ENCODE measurements around the gene MKLN1. TPM values are rescaled to one million over a fixed set of nuclear protein-coding genes. Genes with fewer than 3 reads are reported as not detected.
A peak's percentile ranks its signal among the peaks of the same experiment; 100 is the strongest.

MKLN1 gene
- total RNA-seq, 1 donor from 2014 or later: 32.9 TPM

DNA sequence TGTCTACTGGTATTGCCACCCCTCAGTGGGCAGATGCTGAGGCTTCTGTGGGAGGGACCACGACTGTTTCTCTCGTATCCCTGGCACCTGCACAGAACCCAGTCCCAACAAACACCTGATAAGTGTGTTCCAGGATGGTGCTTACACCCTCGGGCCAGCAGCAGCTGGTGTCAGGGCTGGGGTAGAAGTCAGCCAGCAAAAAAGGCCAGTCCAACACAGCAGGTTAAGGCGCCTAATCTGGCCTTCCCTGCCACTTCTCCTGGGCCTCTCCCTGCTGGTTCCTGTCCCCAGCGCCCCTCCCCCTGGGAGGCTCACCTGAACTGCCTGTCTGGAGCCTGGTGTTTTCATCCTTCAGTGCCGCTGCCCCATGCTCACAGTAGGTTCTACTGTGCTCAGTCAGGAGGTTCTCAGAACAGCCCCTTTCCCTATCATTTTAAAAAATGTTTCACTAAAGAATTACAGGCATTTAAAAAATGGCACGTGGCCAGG, 208.7 kb downstream of the MKLN1 start:
- H3K9me3 ChIP-seq (ENCODE audit: control insufficient read depth in 3 of 3, low read length in 3 of 3): no peaks in the 10 kb centered on the region
- no peak overlapping the region for H3K27ac ChIP-seq (ENCODE audit: low read depth, low read length)
- H3K4me3 ChIP-seq (ENCODE audit: low read length in 3 of 3): no peak overlapping the region
- H3K9ac ChIP-seq (ENCODE audit: low read depth in 1 of 3, low read length in 3 of 3): no peak overlapping the region
- H3K36me3 ChIP-seq (ENCODE audit: control insufficient read depth in 3 of 3, insufficient read depth in 3 of 3, low read length in 3 of 3): no peaks in the 10 kb centered on the region
- peaks cover 31 to 40% (median 35%) of the 10 kb centered on the region in 3 donors for H3K4me1 ChIP-seq (ENCODE audit: control insufficient read depth in 3 of 3, insufficient read depth in 3 of 3, low read length in 3 of 3)
- no peaks in the 10 kb centered on the region for H3K27me3 ChIP-seq (ENCODE audit: control insufficient read depth in 3 of 3, insufficient read depth in 3 of 3, low read length in 3 of 3)

DNA sequence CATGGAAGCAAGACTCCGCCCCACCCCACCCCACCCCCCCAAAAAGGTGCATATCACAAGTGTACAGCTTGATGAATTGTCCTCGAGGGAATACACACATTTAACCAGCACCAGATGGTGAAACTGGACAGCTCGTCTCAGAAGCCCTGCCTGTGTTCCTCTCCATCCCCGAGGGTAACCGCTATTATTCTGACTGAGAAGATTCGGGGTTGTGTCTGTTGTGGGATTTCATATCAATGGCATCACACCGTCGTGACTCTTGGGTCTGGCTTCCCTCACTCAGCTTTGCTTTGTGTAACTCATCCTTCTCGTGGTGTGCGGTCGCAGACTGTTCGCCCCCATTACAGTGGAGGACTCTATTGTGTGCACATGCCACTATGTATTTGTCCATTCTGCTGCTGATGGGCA, 209.9 kb downstream of the MKLN1 start:
- peaks cover 39 to 50% (median 45%) of the 10 kb centered on the region in 3 donors for H3K4me1 ChIP-seq (ENCODE audit: control insufficient read depth in 3 of 3, insufficient read depth in 3 of 3, low read length in 3 of 3)
- H3K9ac ChIP-seq (ENCODE audit: low read depth in 1 of 3, low read length in 3 of 3): peak overlapping the region in 1 of 3 donors; percentile 33
- no peaks in the 10 kb centered on the region for H3K27me3 ChIP-seq (ENCODE audit: control insufficient read depth in 3 of 3, insufficient read depth in 3 of 3, low read length in 3 of 3)
- no peaks in the 10 kb centered on the region for H3K9me3 ChIP-seq (ENCODE audit: control insufficient read depth in 3 of 3, low read length in 3 of 3)
- H3K4me3 ChIP-seq (ENCODE audit: low read length in 3 of 3): no peak overlapping the region
- peak overlapping the region; percentile 82 for H3K27ac ChIP-seq (ENCODE audit: low read depth, low read length)
- H3K36me3 ChIP-seq (ENCODE audit: control insufficient read depth in 3 of 3, insufficient read depth in 3 of 3, low read length in 3 of 3): no peaks in the 10 kb centered on the region

DNA sequence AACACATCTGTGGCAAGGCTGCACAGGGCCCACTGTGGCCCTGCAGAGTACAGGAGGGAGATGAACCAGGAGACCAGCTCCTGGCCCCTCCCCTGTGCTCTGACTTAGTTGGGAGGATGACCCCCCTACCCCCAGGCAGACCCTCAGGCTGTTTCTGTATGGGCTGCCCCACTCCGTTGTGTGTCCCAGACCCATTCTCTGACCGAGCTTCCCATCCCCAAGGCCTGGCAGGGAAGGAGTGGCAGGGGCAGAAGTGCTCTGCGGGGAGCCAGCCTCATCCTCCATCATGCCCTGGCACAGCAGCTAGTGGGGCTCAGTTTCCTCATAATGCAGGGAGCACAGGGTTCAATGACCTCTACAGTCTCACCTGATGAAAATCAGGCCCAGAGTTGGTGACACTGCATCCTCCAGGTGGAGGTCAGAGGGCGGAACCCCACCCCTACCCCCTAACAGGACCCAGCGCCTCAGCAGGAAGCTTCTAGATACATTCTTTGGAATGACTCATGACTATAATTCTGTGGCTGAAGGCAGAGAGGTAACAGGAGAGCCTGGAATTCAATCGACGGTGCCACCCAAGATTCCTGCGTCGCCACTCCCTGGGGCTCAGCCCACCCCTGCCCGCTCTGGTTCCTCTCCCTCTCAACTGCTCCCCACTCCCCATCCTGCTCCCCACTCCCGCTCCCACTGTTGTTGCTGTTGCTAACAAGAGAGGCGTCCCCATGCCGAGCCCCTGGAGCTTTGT, 210.6 kb downstream of the MKLN1 start:
- Histone ChIP-seq H3K27me3 (ENCODE audit: control insufficient read depth in 3 of 3, insufficient read depth in 3 of 3, low read length in 3 of 3) (no peaks in the 10 kb centered on the region), H3K27ac (ENCODE audit: low read depth, low read length) (peak overlapping the region; percentile 82), H3K9ac (ENCODE audit: low read depth in 1 of 3, low read length in 3 of 3) (peak overlapping the region in 2 of 3 donors; percentile 64), H3K4me3 (ENCODE audit: low read length in 3 of 3) (peak overlapping the region in 1 of 3 donors; percentile 49), H3K4me1 (ENCODE audit: control insufficient read depth in 3 of 3, insufficient read depth in 3 of 3, low read length in 3 of 3) (peaks cover 40 to 52% (median 47%) of the 10 kb centered on the region in 3 donors), H3K9me3 (ENCODE audit: control insufficient read depth in 3 of 3, low read length in 3 of 3) (no peaks in the 10 kb centered on the region), H3K36me3 (ENCODE audit: control insufficient read depth in 3 of 3, insufficient read depth in 3 of 3, low read length in 3 of 3) (no peaks in the 10 kb centered on the region)

DNA sequence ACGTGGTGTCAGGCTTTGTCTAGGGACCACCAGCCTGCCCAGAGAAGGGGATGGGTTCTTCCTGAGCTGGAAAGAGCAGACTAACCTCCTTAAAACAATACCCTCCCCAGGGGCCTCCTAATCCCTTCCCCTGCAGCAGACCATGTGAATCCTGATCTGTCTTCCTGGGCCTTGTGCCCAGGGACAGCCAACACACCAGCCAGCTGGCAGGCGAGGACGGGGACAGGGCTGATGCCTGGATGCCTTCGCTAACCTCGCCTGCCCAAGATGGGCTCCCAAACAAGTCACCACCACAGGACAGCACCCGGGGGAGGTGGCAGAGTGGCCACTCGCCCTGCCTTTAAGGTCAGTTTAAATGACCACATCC, 211.1 kb downstream of the MKLN1 start:
- H3K27ac ChIP-seq (ENCODE audit: low read depth, low read length): peak overlapping the region; percentile 82
- H3K4me1 ChIP-seq (ENCODE audit: control insufficient read depth in 3 of 3, insufficient read depth in 3 of 3, low read length in 3 of 3): peaks cover 37 to 50% (median 47%) of the 10 kb centered on the region in 3 donors
- no peaks in the 10 kb centered on the region for H3K9me3 ChIP-seq (ENCODE audit: control insufficient read depth in 3 of 3, low read length in 3 of 3)
- peak overlapping the region in 1 of 3 donors; percentile 49 for H3K4me3 ChIP-seq (ENCODE audit: low read length in 3 of 3)
- peak overlapping the region in 2 of 3 donors; percentile 64 for H3K9ac ChIP-seq (ENCODE audit: low read depth in 1 of 3, low read length in 3 of 3)
- H3K27me3 ChIP-seq (ENCODE audit: control insufficient read depth in 3 of 3, insufficient read depth in 3 of 3, low read length in 3 of 3): no peaks in the 10 kb centered on the region
- H3K36me3 ChIP-seq (ENCODE audit: control insufficient read depth in 3 of 3, insufficient read depth in 3 of 3, low read length in 3 of 3): no peaks in the 10 kb centered on the region

DNA sequence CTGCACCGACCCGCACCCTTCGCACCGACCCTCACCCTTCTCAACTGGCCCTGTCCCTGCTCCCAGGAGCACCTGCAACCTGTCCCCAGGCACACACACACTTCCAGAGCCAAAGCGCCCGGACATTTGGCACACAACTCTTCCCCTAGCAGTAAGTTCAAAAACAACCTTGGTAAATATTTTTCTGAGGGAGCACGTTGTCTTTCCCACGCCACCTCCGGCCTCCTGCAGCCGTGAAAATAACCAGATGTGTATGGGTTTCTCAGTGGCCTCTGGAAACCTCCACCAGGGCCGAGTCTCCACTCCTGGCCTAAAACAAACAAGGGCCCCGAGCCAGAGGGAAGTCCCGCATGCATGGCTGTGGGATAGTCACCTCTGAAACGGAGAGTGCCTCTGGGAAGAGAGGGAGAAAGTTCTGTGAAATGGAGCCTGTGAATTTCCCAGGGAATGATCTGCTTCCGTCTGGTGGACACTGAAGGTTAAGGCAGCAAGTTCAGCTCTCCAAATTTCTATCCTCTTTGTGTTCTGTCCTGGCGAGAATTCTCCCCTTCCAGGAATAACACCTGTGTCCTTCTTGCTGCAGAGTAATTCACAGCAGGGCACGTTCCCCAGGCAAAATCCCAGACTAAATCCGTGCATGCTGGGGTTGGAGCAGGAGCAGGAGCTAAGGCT, 213.0 kb downstream of the MKLN1 start:
- H3K4me3 ChIP-seq (ENCODE audit: low read length in 3 of 3): no peak overlapping the region
- H3K27ac ChIP-seq (ENCODE audit: low read depth, low read length): peak overlapping the region; percentile 31
- H3K36me3 ChIP-seq (ENCODE audit: control insufficient read depth in 3 of 3, insufficient read depth in 3 of 3, low read length in 3 of 3): no peaks in the 10 kb centered on the region
- H3K9ac ChIP-seq (ENCODE audit: low read depth in 1 of 3, low read length in 3 of 3): peak overlapping the region in 2 of 3 donors; percentile 10 to 54
- H3K4me1 ChIP-seq (ENCODE audit: control insufficient read depth in 3 of 3, insufficient read depth in 3 of 3, low read length in 3 of 3): peaks cover 39 to 58% (median 57%) of the 10 kb centered on the region in 3 donors
- no peaks in the 10 kb centered on the region for H3K27me3 ChIP-seq (ENCODE audit: control insufficient read depth in 3 of 3, insufficient read depth in 3 of 3, low read length in 3 of 3)
- H3K9me3 ChIP-seq (ENCODE audit: control insufficient read depth in 3 of 3, low read length in 3 of 3): no peaks in the 10 kb centered on the region

DNA sequence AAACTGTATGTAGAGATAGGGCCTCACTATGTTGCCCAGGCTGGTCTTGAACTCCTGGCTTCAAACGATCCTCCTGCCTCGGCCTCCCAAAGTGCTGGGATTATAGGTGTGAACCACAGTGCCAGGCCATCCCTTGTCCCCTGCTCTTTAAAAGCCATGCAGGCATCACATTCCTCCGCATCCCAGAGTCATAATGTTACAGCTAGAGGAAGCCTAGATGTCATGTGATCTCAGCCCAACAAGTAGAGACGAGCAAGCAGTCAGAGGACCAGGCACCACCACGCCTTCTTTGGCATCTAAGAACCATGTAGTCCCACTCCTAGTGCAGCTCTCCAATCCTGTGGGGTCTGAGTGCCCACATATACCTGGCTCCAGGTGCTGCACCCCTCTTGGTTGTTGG, 215.6 kb downstream of the MKLN1 start:
- peaks cover 37 to 59% (median 51%) of the 10 kb centered on the region in 3 donors for H3K4me1 ChIP-seq (ENCODE audit: control insufficient read depth in 3 of 3, insufficient read depth in 3 of 3, low read length in 3 of 3)
- no peaks in the 10 kb centered on the region for H3K9me3 ChIP-seq (ENCODE audit: control insufficient read depth in 3 of 3, low read length in 3 of 3)
- H3K4me3 ChIP-seq (ENCODE audit: low read length in 3 of 3): no peak overlapping the region
- no peaks in the 10 kb centered on the region for H3K27me3 ChIP-seq (ENCODE audit: control insufficient read depth in 3 of 3, insufficient read depth in 3 of 3, low read length in 3 of 3)
- no peaks in the 10 kb centered on the region for H3K36me3 ChIP-seq (ENCODE audit: control insufficient read depth in 3 of 3, insufficient read depth in 3 of 3, low read length in 3 of 3)
- H3K9ac ChIP-seq (ENCODE audit: low read depth in 1 of 3, low read length in 3 of 3): no peak overlapping the region
- no peak overlapping the region for H3K27ac ChIP-seq (ENCODE audit: low read depth, low read length)

DNA sequence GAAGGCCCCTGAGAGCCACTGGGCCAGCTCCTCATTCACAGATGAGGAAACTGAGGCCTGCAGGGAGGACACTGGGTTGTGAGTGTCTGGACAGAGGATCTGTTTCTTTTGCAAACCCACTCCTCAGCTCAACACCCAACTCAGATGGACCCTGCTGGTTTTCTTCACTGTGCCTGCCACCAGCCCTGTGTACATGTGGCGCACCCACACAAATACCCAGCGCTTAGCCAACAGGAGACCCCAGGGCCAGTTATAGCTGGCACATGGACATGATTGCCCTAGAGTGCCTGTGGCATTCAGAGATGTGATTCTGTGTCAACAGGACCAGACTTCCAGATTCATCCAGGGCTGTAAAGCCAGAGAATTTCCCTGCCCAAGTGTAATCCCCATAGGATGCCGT, 216.3 kb downstream of the MKLN1 start:
- H3K27ac ChIP-seq (ENCODE audit: low read depth, low read length): peak overlapping the region; percentile 42
- H3K27me3 ChIP-seq (ENCODE audit: control insufficient read depth in 3 of 3, insufficient read depth in 3 of 3, low read length in 3 of 3): no peaks in the 10 kb centered on the region
- H3K4me1 ChIP-seq (ENCODE audit: control insufficient read depth in 3 of 3, insufficient read depth in 3 of 3, low read length in 3 of 3): peaks cover 29 to 52% (median 43%) of the 10 kb centered on the region in 3 donors
- H3K4me3 ChIP-seq (ENCODE audit: low read length in 3 of 3): no peak overlapping the region
- peak overlapping the region in 1 of 3 donors; percentile 1 for H3K9ac ChIP-seq (ENCODE audit: low read depth in 1 of 3, low read length in 3 of 3)
- H3K9me3 ChIP-seq (ENCODE audit: control insufficient read depth in 3 of 3, low read length in 3 of 3): no peaks in the 10 kb centered on the region
- no peaks in the 10 kb centered on the region for H3K36me3 ChIP-seq (ENCODE audit: control insufficient read depth in 3 of 3, insufficient read depth in 3 of 3, low read length in 3 of 3)

DNA sequence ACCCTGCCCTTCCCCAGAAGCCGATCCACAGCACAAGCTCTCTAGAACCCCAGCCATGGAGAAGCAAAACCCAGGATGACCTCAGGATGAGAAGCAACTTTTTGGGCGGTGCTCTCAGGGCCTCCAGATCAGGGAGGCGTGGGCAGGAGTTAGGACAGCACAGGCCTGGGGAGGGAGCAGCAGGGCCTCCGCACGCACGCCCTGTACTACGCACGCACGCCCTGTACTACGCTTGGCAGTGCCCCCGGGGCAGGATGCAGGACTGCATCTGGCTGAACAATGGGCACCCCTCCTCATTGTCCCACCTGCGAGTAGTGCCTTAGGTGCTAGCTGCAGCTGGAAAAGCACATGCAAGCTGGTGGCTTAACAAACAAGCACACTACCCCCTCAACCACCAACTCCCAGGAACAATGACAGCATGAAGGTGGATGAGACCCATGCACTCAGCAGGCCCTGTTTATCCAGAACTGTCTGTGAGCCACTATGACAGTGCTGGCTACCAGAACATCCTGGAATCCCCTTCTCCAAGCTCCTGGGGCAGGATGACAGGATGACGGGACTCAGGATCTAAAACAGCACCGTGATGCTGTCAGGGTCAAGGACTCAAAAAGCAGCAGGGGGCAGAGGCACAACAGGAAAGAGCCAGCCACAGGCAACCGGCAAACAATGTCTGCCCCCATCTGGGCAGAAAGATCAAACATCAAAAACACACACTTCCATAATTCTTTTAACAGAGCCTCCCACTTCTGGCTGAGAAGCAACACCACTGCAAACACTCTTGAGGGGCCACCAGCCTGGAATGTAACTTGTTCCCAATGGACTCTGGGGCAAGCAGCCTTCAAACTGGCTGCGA, 217.0 kb downstream of the MKLN1 start:
- Histone ChIP-seq H3K9me3 (ENCODE audit: control insufficient read depth in 3 of 3, low read length in 3 of 3) (no peaks in the 10 kb centered on the region), H3K36me3 (ENCODE audit: control insufficient read depth in 3 of 3, insufficient read depth in 3 of 3, low read length in 3 of 3) (no peaks in the 10 kb centered on the region), H3K4me1 (ENCODE audit: control insufficient read depth in 3 of 3, insufficient read depth in 3 of 3, low read length in 3 of 3) (peaks cover 27 to 46% (median 37%) of the 10 kb centered on the region in 3 donors), H3K4me3 (ENCODE audit: low read length in 3 of 3) (no peak overlapping the region), H3K9ac (ENCODE audit: low read depth in 1 of 3, low read length in 3 of 3) (no peak overlapping the region), H3K27ac (ENCODE audit: low read depth, low read length) (peak overlapping the region; percentile 42), H3K27me3 (ENCODE audit: control insufficient read depth in 3 of 3, insufficient read depth in 3 of 3, low read length in 3 of 3) (no peaks in the 10 kb centered on the region)

DNA sequence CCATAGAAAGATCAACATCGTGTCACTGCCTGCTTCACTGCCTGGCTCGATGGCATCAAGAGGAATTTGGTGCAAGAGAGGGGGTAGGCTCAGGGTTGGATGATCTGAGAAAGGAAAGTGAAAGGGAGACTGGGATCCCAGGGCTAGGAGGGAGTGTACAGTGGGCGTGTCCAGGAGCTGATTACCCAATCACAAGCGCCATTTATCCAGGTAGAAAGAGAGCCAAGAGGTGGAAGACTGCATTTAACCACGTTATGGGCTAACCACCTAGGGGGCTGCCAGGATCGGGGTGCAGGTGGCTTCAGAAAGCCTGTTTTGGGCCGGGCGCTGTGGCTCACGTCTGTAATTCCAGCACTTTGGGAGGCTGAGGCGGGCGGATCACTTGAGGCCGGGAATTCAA, 218.4 kb downstream of the MKLN1 start:
- no peaks in the 10 kb centered on the region for H3K36me3 ChIP-seq (ENCODE audit: control insufficient read depth in 3 of 3, insufficient read depth in 3 of 3, low read length in 3 of 3)
- H3K27ac ChIP-seq (ENCODE audit: low read depth, low read length): no peak overlapping the region
- H3K4me1 ChIP-seq (ENCODE audit: control insufficient read depth in 3 of 3, insufficient read depth in 3 of 3, low read length in 3 of 3): peaks cover 18 to 32% (median 22%) of the 10 kb centered on the region in 3 donors
- no peak overlapping the region for H3K9ac ChIP-seq (ENCODE audit: low read depth in 1 of 3, low read length in 3 of 3)
- H3K27me3 ChIP-seq (ENCODE audit: control insufficient read depth in 3 of 3, insufficient read depth in 3 of 3, low read length in 3 of 3): no peaks in the 10 kb centered on the region
- H3K9me3 ChIP-seq (ENCODE audit: control insufficient read depth in 3 of 3, low read length in 3 of 3): no peaks in the 10 kb centered on the region
- no peak overlapping the region for H3K4me3 ChIP-seq (ENCODE audit: low read length in 3 of 3)

Data from skeletal muscle tissue (tissue), 4 donors.